ENCODE data around the gene GPC6.

The GPC6 gene

DNA sequence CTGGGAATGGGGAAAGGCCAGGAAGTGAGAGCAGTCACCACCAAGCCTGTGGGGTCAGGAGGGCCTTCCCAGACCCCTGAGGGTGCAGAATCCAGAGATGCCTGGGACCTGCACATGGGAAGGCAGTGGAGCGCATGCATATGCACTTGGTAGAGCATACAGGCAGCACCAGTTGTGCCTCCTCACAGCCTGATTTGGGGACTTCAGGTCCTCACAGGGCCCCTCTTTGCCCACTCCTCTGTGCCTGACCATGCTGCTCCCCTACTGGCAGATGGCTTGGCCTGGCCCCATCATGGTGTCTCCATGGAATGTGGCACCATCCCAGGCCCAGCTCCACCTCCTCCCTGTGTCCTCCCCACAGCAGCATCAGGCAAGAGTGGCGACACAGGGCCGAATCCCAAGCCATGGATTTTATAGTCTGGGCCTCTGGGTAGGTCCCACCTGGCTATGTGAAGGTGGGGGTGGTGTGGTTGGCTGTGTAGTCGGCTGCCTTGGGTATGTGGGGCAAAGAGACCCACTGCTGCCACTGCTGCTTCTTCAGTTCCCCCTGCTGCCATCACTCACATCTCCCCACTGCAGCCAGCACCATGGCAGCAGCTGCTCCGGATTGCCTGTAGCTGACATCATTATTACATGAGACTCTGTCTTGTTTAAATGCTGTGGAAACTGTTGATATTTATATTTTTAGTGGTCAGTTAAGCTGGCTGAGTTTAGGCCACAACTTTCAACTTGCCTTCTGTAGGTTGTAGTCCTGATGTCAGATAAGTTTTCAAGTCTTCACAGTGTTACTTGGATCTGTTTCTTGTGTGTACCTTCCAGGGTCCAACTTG is 247.0 kb downstream of the GPC6 start:
- no peaks in the 10 kb centered on the region for H4K20me1 ChIP-seq (ENCODE audit: insufficient read depth, low read length)
- no peaks in the 10 kb centered on the region for H3K27me3 ChIP-seq (ENCODE audit: insufficient read depth, low read length)
- no peaks in the 10 kb centered on the region for H3K4me1 ChIP-seq (ENCODE audit: insufficient read depth, low read length, severe bottlenecking)
- peaks cover 3% of the 10 kb centered on the region; the same call in 1 of the 2 replicates for H3K9me3 ChIP-seq (ENCODE audit: low read length)
- no peak overlapping the region for H3K4me2 ChIP-seq (ENCODE audit: low read length)
- H3K4me3 ChIP-seq (ENCODE audit: low read depth, low read length, poor library complexity, severe bottlenecking), result no peak overlapping the region
- no peak overlapping the region for H3K9ac ChIP-seq (ENCODE audit: low read length)
- TF ChIP-seq EZH2 (IDR thresholded peaks at IDR 0.05; ENCODE audit: borderline replicate concordance, low read length), result no peak
- TF ChIP-seq, protein P1, sequence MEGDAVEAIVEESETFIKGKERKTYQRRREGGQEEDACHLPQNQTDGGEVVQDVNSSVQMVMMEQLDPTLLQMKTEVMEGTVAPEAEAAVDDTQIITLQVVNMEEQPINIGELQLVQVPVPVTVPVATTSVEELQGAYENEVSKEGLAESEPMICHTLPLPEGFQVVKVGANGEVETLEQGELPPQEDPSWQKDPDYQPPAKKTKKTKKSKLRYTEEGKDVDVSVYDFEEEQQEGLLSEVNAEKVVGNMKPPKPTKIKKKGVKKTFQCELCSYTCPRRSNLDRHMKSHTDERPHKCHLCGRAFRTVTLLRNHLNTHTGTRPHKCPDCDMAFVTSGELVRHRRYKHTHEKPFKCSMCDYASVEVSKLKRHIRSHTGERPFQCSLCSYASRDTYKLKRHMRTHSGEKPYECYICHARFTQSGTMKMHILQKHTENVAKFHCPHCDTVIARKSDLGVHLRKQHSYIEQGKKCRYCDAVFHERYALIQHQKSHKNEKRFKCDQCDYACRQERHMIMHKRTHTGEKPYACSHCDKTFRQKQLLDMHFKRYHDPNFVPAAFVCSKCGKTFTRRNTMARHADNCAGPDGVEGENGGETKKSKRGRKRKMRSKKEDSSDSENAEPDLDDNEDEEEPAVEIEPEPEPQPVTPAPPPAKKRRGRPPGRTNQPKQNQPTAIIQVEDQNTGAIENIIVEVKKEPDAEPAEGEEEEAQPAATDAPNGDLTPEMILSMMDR (IDR thresholded peaks at IDR 0.05; ENCODE audit: low read length), result no peak
- H3K27ac ChIP-seq (ENCODE audit: low read depth, low read length, poor library complexity, severe bottlenecking), result no peak overlapping the region
- no peaks in the 10 kb centered on the region for H3K9me2 ChIP-seq (ENCODE audit: low read depth, low read length)
- H3K36me3 ChIP-seq (ENCODE audit: insufficient read depth, low read length), result no peaks in the 10 kb centered on the region
- no peaks in the 10 kb centered on the region for H3F3A ChIP-seq (ENCODE audit: insufficient read depth, low read length)
- H3K79me2 ChIP-seq (ENCODE audit: insufficient read depth, low read length), result no peaks in the 10 kb centered on the region
- no peak overlapping the region for H2AFZ ChIP-seq (ENCODE audit: low read length)

DNA sequence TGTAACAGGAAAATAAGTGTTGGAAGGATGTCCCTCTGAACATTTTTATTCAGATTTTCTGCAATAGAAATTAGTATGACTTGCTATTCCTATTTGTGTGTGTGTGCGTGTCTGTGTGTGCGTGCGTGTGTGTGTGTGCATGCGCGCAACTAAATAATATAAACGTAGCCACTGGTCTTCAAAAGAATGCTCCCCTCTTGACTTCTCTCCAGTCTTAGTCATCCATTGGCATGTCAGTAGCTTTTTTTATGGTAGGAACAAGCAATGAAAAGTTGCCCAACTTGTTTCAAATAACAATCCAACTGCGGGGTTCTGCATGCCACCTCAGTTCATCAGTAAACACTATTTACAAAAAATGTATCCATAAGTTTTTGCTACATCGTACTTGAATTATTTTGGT is 249.6 kb downstream of the GPC6 start:
- no peaks in the 10 kb centered on the region for H3K9me2 ChIP-seq (ENCODE audit: low read depth, low read length)
- peaks cover 3% of the 10 kb centered on the region; the same call in 1 of the 2 replicates for H3K9me3 ChIP-seq (ENCODE audit: low read length)
- H3F3A ChIP-seq (ENCODE audit: insufficient read depth, low read length), result no peaks in the 10 kb centered on the region
- H3K4me2 ChIP-seq (ENCODE audit: low read length), result no peak overlapping the region
- no peak overlapping the region for H3K27ac ChIP-seq (ENCODE audit: low read depth, low read length, poor library complexity, severe bottlenecking)
- no peak overlapping the region for H3K9ac ChIP-seq (ENCODE audit: low read length)
- no peak overlapping the region for H3K4me3 ChIP-seq (ENCODE audit: low read depth, low read length, poor library complexity, severe bottlenecking)
- TF ChIP-seq, protein P1 (IDR thresholded peaks at IDR 0.05; ENCODE audit: low read length), result no peak
- no peak for TF ChIP-seq EZH2 (IDR thresholded peaks at IDR 0.05; ENCODE audit: borderline replicate concordance, low read length)
- no peaks in the 10 kb centered on the region for H3K27me3 ChIP-seq (ENCODE audit: insufficient read depth, low read length)
- no peaks in the 10 kb centered on the region for H3K36me3 ChIP-seq (ENCODE audit: insufficient read depth, low read length)
- H3K79me2 ChIP-seq (ENCODE audit: insufficient read depth, low read length), result no peaks in the 10 kb centered on the region
- no peak overlapping the region for H2AFZ ChIP-seq (ENCODE audit: low read length)
- no peaks in the 10 kb centered on the region for H4K20me1 ChIP-seq (ENCODE audit: insufficient read depth, low read length)
- H3K4me1 ChIP-seq (ENCODE audit: insufficient read depth, low read length, severe bottlenecking), result no peaks in the 10 kb centered on the region

DNA sequence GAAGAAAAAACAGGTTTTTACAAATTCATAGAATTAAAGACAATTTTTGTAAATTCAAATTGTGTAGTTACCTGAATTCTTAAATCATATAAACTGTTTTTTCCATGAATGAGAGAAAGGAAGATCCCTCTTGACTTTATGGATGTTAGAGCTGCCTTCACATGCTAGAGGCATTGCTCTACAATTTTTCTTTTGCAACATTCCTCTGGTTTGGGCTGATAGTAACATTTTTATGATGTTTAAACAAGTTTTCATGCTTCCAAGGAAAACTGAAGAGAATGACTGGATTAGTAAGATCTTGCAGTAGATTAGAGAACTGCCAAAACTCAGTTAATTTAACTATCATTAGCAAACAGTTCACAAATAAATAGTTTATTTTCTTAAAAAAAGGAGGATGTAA is 250.6 kb downstream of the GPC6 start:
- no peak overlapping the region for H2AFZ ChIP-seq (ENCODE audit: low read length)
- no peaks in the 10 kb centered on the region for H3K4me1 ChIP-seq (ENCODE audit: insufficient read depth, low read length, severe bottlenecking)
- no peaks in the 10 kb centered on the region for H3K27me3 ChIP-seq (ENCODE audit: insufficient read depth, low read length)
- no peak overlapping the region for H3K9ac ChIP-seq (ENCODE audit: low read length)
- H3K4me3 ChIP-seq (ENCODE audit: low read depth, low read length, poor library complexity, severe bottlenecking), result no peak overlapping the region
- TF ChIP-seq EZH2 (IDR thresholded peaks at IDR 0.05; ENCODE audit: borderline replicate concordance, low read length), result no peak
- TF ChIP-seq, protein P1 (IDR thresholded peaks at IDR 0.05; ENCODE audit: low read length), result no peak
- H3K9me2 ChIP-seq (ENCODE audit: low read depth, low read length), result no peaks in the 10 kb centered on the region
- no peaks in the 10 kb centered on the region for H3F3A ChIP-seq (ENCODE audit: insufficient read depth, low read length)
- H4K20me1 ChIP-seq (ENCODE audit: insufficient read depth, low read length), result no peaks in the 10 kb centered on the region
- no peaks in the 10 kb centered on the region for H3K79me2 ChIP-seq (ENCODE audit: insufficient read depth, low read length)
- H3K4me2 ChIP-seq (ENCODE audit: low read length), result no peak overlapping the region
- no peaks in the 10 kb centered on the region for H3K36me3 ChIP-seq (ENCODE audit: insufficient read depth, low read length)
- H3K27ac ChIP-seq (ENCODE audit: low read depth, low read length, poor library complexity, severe bottlenecking), result no peak overlapping the region
- peaks cover 3% of the 10 kb centered on the region; the same call in 1 of the 2 replicates for H3K9me3 ChIP-seq (ENCODE audit: low read length)

All from OCI-LY1 (cell line).